Naive thymus-derived CD4-positive, alpha-beta T cell (primary cell): ENCODE data around the gene ADGRG3. TPM values are rescaled to one million over a fixed set of nuclear protein-coding genes. Genes with fewer than 3 reads are reported as not detected.
A peak's percentile ranks its signal among the peaks of the same experiment; 100 is the strongest.

Source experiments
- ATAC-seq: fragments of 150-1000 bp; cut with Tn5 transposase; 2 replicates; pipeline ENCODE4 v1.10.0; 2021; ENCODE audit warnings: mild to moderate bottlenecking, moderate library complexity
- CTCF ChIA-PET: fragments of 350-600 bp; sonication (Branson Sonifier 250); formaldehyde crosslinking; loops from one replicate; lab custom pipeline; 2021; ENCODE audit warnings: antibody characterized with exemption; lab: Charles Lee
- POLR2A ChIA-PET: fragments of 350-600 bp; sonication (Branson Sonifier 250); formaldehyde crosslinking; loops from one replicate; lab custom pipeline; 2021; ENCODE audit warnings: antibody characterized with exemption, inconsistent platforms; lab: Charles Lee
- DNase-seq, 9 donors: peaks; one replicate each; pipeline versions ENCODE4 v3.0.0 to v3.0.0-alpha.2; 2020 to 2022; ENCODE audit warnings: mixed read lengths in 1 of 9
- H3K27ac ChIP-seq: one replicate; pipeline ENCODE4 v1.7.0; 2013; ENCODE audit warnings: mild to moderate bottlenecking, low read depth, low read length, moderate library complexity
- H3K27me3 ChIP-seq, 2 donors: one replicate each; pipeline ENCODE4 v1.7.0; 2013; ENCODE audit warnings: low read length in 2 of 2, mild to moderate bottlenecking in 2 of 2, moderate library complexity in 2 of 2; ENCODE audit not compliant: control insufficient read depth in 2 of 2, insufficient read depth in 2 of 2
- H3K36me3 ChIP-seq, 3 experiments: 1 replicate in 2 of 3; 2 replicates in 1 of 3; pipeline ENCODE4 v1.7.0; 2013; ENCODE audit warnings: low read length in 3 of 3, mild to moderate bottlenecking in 3 of 3, moderate library complexity in 1 of 3; ENCODE audit not compliant: insufficient read depth in 3 of 3, control insufficient read depth in 2 of 3
- H3K4me1 ChIP-seq, 2 donors: one replicate each; pipeline ENCODE4 v1.7.0; 2013; ENCODE audit warnings: low read length in 2 of 2, mild to moderate bottlenecking in 2 of 2, moderate library complexity in 1 of 2; ENCODE audit not compliant: control insufficient read depth in 2 of 2, insufficient read depth in 2 of 2
- H3K4me3 ChIP-seq: 2 replicates; pipeline ENCODE4 v1.7.0; 2013; ENCODE audit warnings: mild to moderate bottlenecking, low read length
- H3K9me3 ChIP-seq, 3 experiments: 1 replicate in 2 of 3; 2 replicates in 1 of 3; pipeline ENCODE4 v1.7.0; 2013; ENCODE audit warnings: low read length in 3 of 3; ENCODE audit not compliant: control insufficient read depth in 2 of 3
- H3K27ac Mint-ChIP-seq, 9 donors: one replicate each; pipeline ENCODE4 v1.8.0; 2020 to 2022; ENCODE audit warnings: mixed read lengths in 9 of 9, mild to moderate bottlenecking in 8 of 9, moderate library complexity in 5 of 9, inconsistent platforms in 2 of 9
- H3K27me3 Mint-ChIP-seq, 5 donors: one replicate each; pipeline ENCODE4 v1.8.0; 2021 to 2022; ENCODE audit warnings: mixed read lengths in 5 of 5, mild to moderate bottlenecking in 1 of 5
- H3K36me3 Mint-ChIP-seq, 5 donors: one replicate each; pipeline ENCODE4 v1.8.0; 2020 to 2022; ENCODE audit warnings: mixed read lengths in 5 of 5, mild to moderate bottlenecking in 3 of 5, inconsistent platforms in 1 of 5
- H3K4me1 Mint-ChIP-seq, 7 donors: one replicate each; pipeline ENCODE4 v1.8.0; 2020 to 2022; ENCODE audit warnings: mixed read lengths in 7 of 7, mild to moderate bottlenecking in 3 of 7, inconsistent platforms in 1 of 7
- H3K4me3 Mint-ChIP-seq, 10 donors: one replicate each; pipeline ENCODE4 v1.8.0; 2020 to 2022; ENCODE audit warnings: mild to moderate bottlenecking in 10 of 10, mixed read lengths in 10 of 10, moderate library complexity in 6 of 10, inconsistent platforms in 2 of 10
- H3K9me3 Mint-ChIP-seq, 11 donors: one replicate each; pipeline ENCODE4 v1.8.0; 2020 to 2022; ENCODE audit warnings: mixed read lengths in 11 of 11, mild to moderate bottlenecking in 4 of 11, inconsistent platforms in 1 of 11, moderate library complexity in 1 of 11
- intact Hi-C, 2 donors: fragments of 100-400 bp; cut with micrococcal nuclease; formaldehyde crosslinking; loops; one replicate each; pipeline ENCODE4 v1.15.1; 2023
- polyA plus RNA-seq, 2 donors: library from polyadenylated mRNA; unstranded; fragments of 300-500 nt; fragmentation: Illumina TruSeq; gene quantifications; one replicate each; pipeline ENCODE4 v1.2.3, GENCODE V29; 2021
- total RNA-seq, 6 experiments: library from RNA in 5 of 6; stranded (reverse) in 5 of 6; gene quantifications; 1 replicate in 5 of 6; 2 replicates in 1 of 6; pipeline ENCODE4 v1.2.3 and lab custom pipeline; 2021 to 2026

ADGRG3 gene
- total and polyA plus RNA-seq, 7 experiments from 2014 or later: 4.9 to 14.1 TPM; not detected in 5

- CTCF ChIA-PET: interaction anchor here (0.9 kb wide), 1 partner anchor 41 kb away, joined by 3 read pairs; no protein-coding TSS in a partner anchor
- H3K27ac Mint-ChIP-seq: peak overlapping the region; percentile 86 to 91 (median 90)
Measured at GRCh38 chr16:57689762-57690558, 21.9 kb downstream of the ADGRG3 start.

DNA sequence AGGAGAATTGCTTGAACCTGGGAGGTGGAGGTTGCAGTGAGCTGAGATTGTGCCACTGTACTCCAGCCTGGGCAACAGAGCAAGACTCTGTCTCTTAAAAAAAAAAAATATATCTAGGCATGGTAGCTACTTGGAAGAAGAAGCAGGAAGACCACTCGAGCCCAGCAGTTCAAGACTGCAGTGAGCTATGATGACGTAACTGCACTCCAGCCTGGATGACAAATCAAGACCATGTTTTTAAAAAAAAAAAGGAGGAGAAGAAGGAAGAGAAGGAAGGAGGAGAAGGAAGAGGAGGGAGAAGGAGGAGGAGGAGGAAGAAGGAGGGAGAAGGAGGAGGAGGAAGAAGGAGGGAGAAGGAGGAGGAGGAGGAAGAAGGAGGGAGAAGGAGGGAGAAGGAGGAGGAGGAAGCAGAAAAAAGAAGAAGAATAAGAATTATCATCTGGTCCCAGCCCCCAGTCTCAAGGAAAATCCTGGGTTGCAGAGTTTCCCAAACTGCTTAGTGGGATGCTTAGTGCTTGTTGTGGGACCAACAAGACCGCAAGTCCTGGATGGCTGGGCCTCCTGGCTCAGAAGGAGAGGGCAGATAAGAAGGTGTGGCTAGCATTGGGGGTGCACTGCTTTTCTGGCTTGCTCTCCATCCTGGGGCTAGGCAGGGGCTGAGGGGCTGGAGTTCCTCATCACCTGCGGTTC lies 22.8 kb downstream of the ADGRG3 start:
- Histone ChIP-seq H3K36me3 (no peaks in the 10 kb centered on the region), H3K27ac (no peak overlapping the region), H3K4me3 (no peak overlapping the region), H3K9me3 (no peaks in the 10 kb centered on the region), H3K4me1 (peaks cover 10 to 12% of the 10 kb centered on the region in 2 donors), H3K27me3 (no peaks in the 10 kb centered on the region)
- ATAC-seq (no peak), DNase-seq (no peak)
- no peaks in the 10 kb centered on the region for H3K36me3 Mint-ChIP-seq
- no peaks in the 10 kb centered on the region for H3K9me3 Mint-ChIP-seq
- H3K4me3 Mint-ChIP-seq: no peak overlapping the region
- intact Hi-C loops: loop anchor here in 1 of 2 donors (5.0 kb wide), 1 partner anchor 46 kb away; the partner anchor contains the start of gene KATNB1
- H3K27ac Mint-ChIP-seq: peak overlapping the region in 4 of 9 donors; percentile 86 to 88 (median 88)
- POLR2A ChIA-PET: interaction anchor here (1.6 kb wide), 1 partner anchor 44 kb away, joined by 6 read pairs; the partner anchor contains the start of gene KATNB1
- H3K4me1 Mint-ChIP-seq: peaks cover 13 to 30% (median 19%) of the 10 kb centered on the region in 7 donors
- CTCF ChIA-PET: interaction anchor here (0.9 kb wide), 1 partner anchor 42 kb away, joined by 3 read pairs; no protein-coding TSS in a partner anchor
- H3K27me3 Mint-ChIP-seq: peaks cover 0 to 9% (median 0%) of the 10 kb centered on the region in 5 donors

More at GRCh38 chr16:57689762-57690558, 21.9 kb downstream of the ADGRG3 start:
- Histone ChIP-seq H3K4me3 (no peak overlapping the region), H3K36me3 (no peaks in the 10 kb centered on the region), H3K4me1 (peaks cover 10 to 12% of the 10 kb centered on the region in 2 donors), H3K9me3 (no peaks in the 10 kb centered on the region), H3K27ac (peak overlapping the region; percentile 56), H3K27me3 (no peaks in the 10 kb centered on the region)
- peak in 8 of 9 donors; percentile 39 to 72 (median 59) for DNase-seq
- peak; percentile 86 for ATAC-seq
- POLR2A ChIA-PET: interaction anchor here (0.5 to 1.6 kb wide), 2 partner anchors 45 to 548 kb away, joined by 3 to 6 read pairs; partner anchors contain the start of gene KATNB1
- Mint-ChIP-seq H3K4me3 (peak overlapping the region; percentile 25 to 83 (median 61)), H3K4me1 (peaks cover 13 to 26% (median 17%) of the 10 kb centered on the region in 7 donors), H3K36me3 (no peaks in the 10 kb centered on the region), H3K27me3 (peaks cover 0 to 9% (median 0%) of the 10 kb centered on the region in 5 donors), H3K9me3 (no peaks in the 10 kb centered on the region)
- intact Hi-C loops: loop anchor here (1.0 to 5.0 kb wide), 2 partner anchors 45 to 47 kb away; partner anchors contain the start of gene KATNB1 (in 2 of the 2)

DNA sequence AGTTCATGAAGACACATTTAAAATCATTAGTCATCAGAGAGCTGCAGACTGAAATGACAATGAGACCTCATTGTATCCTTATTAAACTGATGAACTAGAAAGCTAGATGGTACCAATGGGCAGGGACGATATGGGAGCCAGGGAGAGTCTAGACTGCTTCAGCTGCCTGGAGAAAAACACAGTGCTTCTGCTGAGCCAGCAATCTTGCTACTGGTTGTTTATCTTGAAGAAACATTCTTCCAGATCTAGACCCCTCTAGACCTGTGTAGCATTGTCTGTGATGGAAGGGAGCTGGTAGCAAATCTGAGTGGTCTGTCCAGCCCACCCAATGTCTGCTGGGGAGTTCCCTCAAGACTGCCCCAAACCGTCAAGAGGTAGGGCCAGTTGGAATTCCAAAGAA lies 24.5 kb downstream of the ADGRG3 start:
- Histone ChIP-seq H3K36me3 (no peaks in the 10 kb centered on the region), H3K27me3 (no peaks in the 10 kb centered on the region), H3K4me1 (peaks cover 10 to 12% of the 10 kb centered on the region in 2 donors), H3K9me3 (no peaks in the 10 kb centered on the region), H3K27ac (no peak overlapping the region), H3K4me3 (no peak overlapping the region)
- peaks cover 13 to 30% (median 19%) of the 10 kb centered on the region in 7 donors for H3K4me1 Mint-ChIP-seq
- intact Hi-C loops: loop anchor here in 1 of 2 donors (5.0 kb wide), 1 partner anchor 45 kb away; the partner anchor contains the start of gene KATNB1
- no peaks in the 10 kb centered on the region for H3K36me3 Mint-ChIP-seq
- H3K27me3 Mint-ChIP-seq: peaks cover 0 to 9% (median 0%) of the 10 kb centered on the region in 5 donors
- ATAC-seq (no peak), DNase-seq (no peak)
- no peak overlapping the region for H3K4me3 Mint-ChIP-seq
- ChIA-PET POLR2A (interaction anchor here (0.6 to 0.8 kb wide), 2 partner anchors 11 to 206 kb away, joined by 3 read pairs; no protein-coding TSS in a partner anchor), CTCF (no interaction called here)
- H3K9me3 Mint-ChIP-seq: no peaks in the 10 kb centered on the region
- H3K27ac Mint-ChIP-seq: peak overlapping the region in 1 of 9 donors; percentile 79

DNA sequence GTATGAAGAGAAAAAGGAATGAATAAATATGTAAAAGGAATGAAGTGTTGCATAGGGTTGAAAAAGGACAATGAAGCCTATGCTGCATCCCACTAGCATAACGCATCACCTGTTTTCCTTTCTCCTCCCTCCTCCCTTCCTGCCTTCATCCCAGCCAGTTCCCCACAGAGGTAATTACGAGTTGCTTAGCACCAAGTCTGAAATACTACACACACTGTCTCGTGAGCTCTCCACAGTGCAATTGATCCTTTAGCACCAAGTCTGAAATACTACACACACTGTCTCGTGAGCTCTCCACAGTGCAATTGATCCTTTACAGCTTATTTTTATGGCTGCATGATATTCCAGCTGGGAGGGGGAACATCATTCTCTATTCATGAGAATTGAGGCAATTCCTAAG lies 25.4 kb downstream of the ADGRG3 start:
- ChIA-PET CTCF (no interaction called here), POLR2A (no interaction called here)
- Histone ChIP-seq H3K4me3 (no peak overlapping the region), H3K27ac (no peak overlapping the region), H3K4me1 (peaks cover 10 to 12% of the 10 kb centered on the region in 2 donors), H3K36me3 (no peaks in the 10 kb centered on the region), H3K27me3 (no peaks in the 10 kb centered on the region), H3K9me3 (no peaks in the 10 kb centered on the region)
- no peaks in the 10 kb centered on the region for H3K36me3 Mint-ChIP-seq
- peaks cover 0 to 9% (median 0%) of the 10 kb centered on the region in 5 donors for H3K27me3 Mint-ChIP-seq
- H3K27ac Mint-ChIP-seq: peak overlapping the region in 1 of 9 donors; percentile 47
- no peaks in the 10 kb centered on the region for H3K9me3 Mint-ChIP-seq
- intact Hi-C loops: loop anchor here in 1 of 2 donors (5.0 kb wide), 1 partner anchor 44 kb away; the partner anchor contains the start of gene KATNB1
- H3K4me1 Mint-ChIP-seq: peaks cover 13 to 30% (median 19%) of the 10 kb centered on the region in 7 donors
- no peak for ATAC-seq
- no peak overlapping the region for H3K4me3 Mint-ChIP-seq
- no peak for DNase-seq

GRCh38 chr16:57694231-57694724 lies 26.2 kb downstream of the ADGRG3 start:
- Mint-ChIP-seq H3K36me3 (no peaks in the 10 kb centered on the region), H3K27ac (peak overlapping the region in 3 of 9 donors; percentile 48 to 87 (median 65)), H3K4me3 (peak overlapping the region in 2 of 10 donors; percentile 70 to 75), H3K4me1 (peaks cover 10 to 27% (median 17%) of the 10 kb centered on the region in 7 donors), H3K9me3 (no peaks in the 10 kb centered on the region), H3K27me3 (peaks cover 0 to 9% (median 0%) of the 10 kb centered on the region in 5 donors)
- Histone ChIP-seq H3K27me3 (no peaks in the 10 kb centered on the region), H3K4me3 (no peak overlapping the region), H3K36me3 (no peaks in the 10 kb centered on the region), H3K4me1 (peaks cover 10% of the 10 kb centered on the region in 2 donors), H3K27ac (no peak overlapping the region), H3K9me3 (no peaks in the 10 kb centered on the region)
- ChIA-PET CTCF (no interaction called here), POLR2A (no interaction called here)
- intact Hi-C loops: loop anchor here in 1 of 2 donors (5.0 kb wide), 1 partner anchor 43 kb away; the partner anchor contains the start of gene KATNB1
- no peak for DNase-seq
- ATAC-seq: no peak
